ENCODE measurements around the gene AHRR. TPM values are rescaled to one million over a fixed set of nuclear protein-coding genes. Genes with fewer than 3 reads are reported as not detected.

Gene AHRR
- total and polyA plus RNA-seq, 2 experiments from 2014 or later, result 0.27 to 1.8 TPM

GRCh38 chr5:315488-316209, 5.9 kb upstream of the AHRR start (continued):
- TF ChIP-seq REST (IDR thresholded peaks at IDR 0.05; ENCODE audit: unreplicated experiment), result no peak
- TF ChIP-seq ZNF462 (CRISPR knock-in tag; IDR thresholded peaks at IDR 0.05), result no peak
- TF ChIP-seq ZNF331 (CRISPR knock-in tag; IDR thresholded peaks at IDR 0.05; ENCODE audit: low read depth), result no peak
- no peak for TF ChIP-seq NANOG (IDR thresholded peaks at IDR 0.05; ENCODE audit: borderline replicate concordance)
- no peak for TF ChIP-seq EZH2phosphoT487 (IDR thresholded peaks at IDR 0.05; ENCODE audit: unreplicated experiment)
